Suppressor macrophage treated with lipopolysaccharide for 1 hour (primary cell): Measurements from ENCODE around the gene MAD1L1.

Experiments
- DNase-seq, 3 donors: peaks; one replicate each; pipeline ENCODE4 v3.0.0-alpha.2; 2020 to 2022

MAD1L1 gene

DNA sequence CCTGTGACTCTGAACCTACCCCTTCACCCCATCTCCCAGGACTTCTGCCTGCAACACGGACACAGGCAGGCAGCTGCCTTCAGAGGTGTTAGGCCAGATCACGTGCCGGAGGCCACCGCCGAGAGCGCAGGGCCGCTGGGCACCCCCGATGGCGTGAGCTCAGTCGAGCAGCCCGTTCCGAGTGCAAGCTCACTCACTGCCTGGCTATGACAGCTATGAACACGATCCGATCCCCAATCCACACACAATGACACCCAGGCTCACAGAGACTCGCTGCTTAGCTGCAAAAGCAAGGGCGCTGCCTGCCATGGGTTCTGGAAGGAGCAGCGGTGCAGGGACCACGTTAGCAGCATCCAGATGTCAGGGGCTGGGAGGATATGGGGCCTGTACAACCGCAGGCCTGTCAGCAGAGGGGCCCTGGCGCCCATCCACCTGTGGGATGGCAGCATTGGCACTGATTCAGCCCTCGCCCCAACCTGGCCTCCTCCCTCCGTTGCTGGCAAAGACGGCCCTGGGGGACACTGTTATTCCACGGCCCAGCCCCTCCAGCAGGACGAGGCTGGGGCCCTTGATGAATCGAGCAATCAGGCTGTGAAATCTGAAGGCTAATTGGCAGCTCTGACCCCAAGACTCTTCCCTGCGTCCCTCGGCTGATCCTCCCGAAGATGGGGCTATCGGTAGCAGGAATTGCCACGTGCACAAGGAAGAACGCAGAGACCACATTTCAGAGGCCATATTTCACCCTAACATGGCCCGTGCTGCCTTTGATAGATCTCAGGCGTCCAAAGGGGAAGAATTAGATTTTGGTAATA is 332.6 kb downstream of the MAD1L1 start:
- no peak for DNase-seq

DNA sequence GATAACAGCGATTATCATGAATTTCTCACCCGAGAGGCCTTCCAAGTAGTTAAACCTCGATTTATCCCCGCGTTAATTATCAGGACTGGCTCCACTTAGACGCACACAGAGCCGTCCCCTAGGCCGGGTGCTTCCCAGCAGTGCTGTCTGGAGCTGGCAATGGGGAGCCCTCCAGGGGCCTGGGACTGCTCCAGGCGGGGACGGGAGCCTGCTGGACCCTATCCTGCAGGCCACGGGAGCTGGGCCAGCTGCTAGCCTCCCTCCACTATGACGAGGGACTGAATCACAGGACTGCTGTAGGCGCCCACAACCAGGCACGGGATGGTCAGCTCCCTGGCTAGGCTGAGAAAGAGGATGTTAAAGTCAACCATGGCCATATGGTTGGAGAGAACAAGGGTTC is 333.5 kb downstream of the MAD1L1 start:
- peak in 1 of 3 donors; percentile 55 for DNase-seq

DNA sequence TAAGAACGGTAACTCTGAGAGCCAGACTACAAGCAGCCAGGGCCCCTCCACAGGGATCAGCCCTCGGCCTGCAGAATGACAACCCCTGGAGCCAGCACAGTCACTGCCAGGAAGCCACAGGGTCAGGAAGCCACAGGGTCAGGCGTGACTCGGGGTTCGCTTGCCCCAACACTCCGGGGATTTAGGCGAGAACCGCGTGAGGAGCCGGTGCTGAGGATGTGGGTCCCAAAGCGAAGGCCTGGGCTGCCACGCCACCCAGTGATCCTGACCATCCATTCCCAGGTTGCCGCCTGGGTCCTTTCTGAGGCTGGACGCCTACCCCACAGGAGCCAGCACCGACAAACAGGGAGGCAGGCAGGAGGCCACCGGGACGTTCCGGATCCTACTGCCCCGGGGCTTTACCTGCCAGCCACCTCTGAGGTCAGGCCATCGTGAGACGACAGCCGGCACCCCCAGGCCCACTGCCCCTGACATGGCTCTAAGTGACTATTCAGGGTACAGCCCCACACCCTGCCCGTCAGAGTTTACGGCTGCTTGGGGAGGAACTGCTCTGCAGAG is 334.0 kb downstream of the MAD1L1 start:
- DNase-seq: no peak

DNA sequence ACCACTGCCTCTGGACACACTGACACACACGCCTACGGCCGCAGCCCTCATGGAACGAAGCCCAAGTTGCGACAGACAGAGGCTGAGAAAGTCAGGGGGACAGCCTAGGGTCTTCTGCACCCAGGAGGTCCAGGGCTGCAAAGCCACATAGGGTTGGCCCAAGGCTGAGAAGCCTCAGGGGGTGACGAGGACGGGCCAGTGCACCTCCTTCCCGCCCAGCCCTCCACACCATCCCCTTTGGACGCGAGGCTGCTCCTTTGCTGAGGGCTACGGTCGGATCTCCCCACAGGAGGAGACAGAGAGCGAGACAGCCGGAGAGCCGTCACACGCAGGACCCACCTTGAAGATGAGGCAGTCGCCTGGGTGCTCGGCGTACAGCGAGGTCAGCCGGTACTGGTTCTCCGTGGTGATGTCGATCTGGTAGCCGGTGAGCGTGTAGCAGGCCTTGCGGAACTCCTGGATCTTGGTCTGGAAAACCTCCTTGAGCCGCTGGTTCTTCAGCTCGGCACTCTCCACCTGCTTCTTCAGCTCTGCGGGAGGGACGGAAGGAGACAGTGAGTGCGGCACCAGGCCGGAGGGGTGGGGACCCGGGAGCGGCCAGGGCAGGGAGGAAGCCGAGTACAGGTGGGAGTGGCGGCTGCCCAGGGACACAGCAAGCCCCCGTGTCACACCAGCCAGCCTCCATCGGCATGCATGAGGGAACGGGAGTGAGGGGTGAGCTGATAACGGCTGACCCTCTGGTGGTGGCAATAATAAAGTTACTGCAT is 334.7 kb downstream of the MAD1L1 start:
- DNase-seq: no peak

DNA sequence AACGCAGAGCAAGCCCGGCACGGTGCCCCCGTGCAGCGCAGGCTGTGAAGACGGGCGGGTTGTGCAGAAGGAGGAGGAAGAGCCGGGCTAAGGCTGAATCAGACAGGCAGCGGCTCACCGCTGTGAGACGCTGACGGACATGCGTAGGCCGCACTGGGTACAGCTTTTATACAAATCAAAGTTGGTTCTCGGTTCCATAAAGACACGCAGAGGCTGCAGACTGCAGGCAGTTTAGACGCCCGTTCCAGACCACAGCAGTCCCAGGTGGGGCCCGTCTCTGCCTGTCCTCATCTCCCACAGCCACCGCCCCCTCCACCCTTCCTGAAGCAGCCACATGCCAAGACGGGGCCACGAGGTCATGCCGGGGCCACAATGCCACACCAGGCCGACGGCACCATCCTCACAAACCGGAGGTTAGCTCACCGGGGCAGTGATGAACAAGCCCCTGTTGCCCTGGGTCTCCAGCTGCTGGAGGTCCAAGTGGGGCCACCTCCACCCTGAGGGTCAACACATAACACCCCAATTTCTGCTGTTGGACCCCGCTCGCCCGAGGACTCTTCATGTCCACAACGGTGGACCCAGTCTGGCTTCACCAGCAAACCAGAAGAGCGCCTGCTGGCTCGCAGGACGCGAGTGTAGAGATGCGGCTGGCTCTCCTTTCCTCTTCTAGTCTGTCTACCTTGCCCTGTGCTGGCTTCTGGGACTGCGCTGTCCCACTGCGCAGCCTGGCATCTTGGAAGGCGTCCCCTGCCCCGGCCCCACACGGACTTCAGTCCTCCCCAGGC is 335.5 kb downstream of the MAD1L1 start:
- DNase-seq: no peak

DNA sequence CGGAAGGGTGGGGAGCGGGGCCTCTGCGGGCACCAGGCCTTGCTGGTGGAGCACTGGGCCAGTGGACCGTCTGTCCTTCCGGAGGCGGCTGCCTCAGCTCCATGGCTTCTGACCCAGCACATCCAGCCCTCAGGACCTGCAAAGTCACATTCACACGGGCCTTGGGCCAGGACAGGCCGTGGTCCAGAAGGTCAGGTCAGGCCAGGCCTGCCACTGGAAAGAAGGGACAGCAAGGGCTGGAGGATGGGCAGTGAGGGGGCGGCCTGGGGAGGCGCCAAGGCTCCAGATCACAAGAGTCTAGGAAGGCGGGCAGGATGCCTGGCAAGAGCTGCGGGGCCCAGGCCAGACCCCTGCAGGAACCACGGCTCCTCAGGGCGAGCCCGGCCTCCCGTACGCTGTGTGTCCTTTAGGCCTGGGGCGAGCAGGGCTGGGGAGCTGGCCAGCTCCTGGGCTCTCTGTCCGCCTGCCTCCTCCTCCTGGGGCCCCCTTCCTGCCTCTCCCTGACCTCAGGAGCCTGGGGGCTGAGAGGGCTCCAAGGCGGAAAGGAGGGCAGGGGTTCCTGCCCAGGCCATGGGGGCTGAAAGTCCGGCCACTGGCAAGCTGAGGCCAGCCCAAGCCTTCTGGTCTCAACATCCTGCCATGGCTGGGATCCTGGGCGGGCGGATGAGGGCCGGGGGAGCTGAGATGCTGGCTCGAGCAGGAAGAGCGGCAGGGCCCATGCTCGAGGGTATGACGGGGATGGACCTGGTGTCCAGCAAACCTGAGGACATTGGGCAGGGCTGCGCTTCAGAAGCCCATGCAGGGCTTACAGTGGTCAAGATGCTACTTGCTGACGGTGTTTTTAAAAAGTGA is 336.9 kb downstream of the MAD1L1 start:
- no peak for DNase-seq

DNA sequence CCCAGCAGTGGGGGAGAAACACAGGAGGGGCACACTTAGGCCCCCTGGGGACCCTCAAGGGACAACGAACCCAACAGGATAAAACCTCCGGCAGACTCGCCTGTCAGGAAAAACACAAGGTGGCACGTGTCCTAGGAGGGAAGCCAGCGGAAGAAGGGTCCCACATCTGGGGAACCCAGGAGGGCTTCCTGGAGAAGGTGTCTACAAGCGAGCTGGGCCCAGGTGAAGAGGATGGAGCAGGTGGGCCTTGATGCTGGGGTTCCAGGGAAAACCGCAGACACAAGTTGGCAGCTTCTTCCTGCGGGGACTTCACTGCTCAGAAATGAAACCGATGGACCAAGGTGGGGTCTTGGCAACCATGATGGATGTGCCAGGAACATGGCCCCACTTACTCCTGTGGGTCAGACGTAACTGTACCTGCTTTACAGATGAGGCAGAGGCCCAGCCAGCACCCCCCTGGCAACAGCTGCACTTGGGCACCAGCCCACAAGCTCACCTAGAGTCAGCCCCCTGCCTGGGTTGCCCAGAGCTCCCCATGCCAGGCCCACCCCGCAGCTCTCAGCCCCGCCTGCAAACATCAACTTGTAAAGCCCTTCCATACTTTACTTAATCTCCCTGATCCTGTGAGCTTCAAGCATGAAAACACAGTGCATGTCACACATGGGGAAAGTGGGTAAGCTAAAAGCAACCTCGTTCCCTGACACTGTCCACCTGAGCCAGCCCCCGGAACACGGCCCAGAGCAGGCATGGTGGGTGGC is 337.7 kb downstream of the MAD1L1 start:
- DNase-seq: no peak

DNA sequence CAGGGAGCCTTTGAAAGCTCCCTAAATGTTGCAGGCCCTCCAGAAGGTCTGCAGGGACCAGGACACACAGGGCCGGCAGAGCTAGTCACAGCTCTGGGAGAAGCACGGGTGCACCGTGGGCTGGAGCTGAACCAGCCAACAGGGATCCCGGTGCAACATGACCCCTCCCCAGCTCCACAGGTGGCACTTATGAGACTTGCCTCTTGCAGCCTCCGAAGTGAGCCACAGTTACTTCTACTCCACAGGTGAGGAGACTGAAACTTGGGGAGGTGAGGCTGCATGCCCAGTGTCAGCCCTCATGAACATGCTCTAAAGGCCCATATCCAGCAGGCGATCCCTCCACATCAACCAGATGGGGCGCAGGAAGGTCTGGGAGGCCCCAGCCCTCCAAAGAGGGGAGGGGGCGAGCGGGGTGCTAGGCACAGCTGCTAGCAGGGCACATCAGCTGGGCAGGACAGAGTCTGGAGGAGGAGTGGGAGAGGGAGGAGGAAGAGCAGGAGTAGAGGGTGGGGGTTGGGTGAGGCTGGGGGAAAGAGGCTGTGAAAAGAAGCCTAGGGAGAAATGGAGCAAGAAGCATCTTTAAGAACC is 338.3 kb downstream of the MAD1L1 start:
- no peak for DNase-seq

DNA sequence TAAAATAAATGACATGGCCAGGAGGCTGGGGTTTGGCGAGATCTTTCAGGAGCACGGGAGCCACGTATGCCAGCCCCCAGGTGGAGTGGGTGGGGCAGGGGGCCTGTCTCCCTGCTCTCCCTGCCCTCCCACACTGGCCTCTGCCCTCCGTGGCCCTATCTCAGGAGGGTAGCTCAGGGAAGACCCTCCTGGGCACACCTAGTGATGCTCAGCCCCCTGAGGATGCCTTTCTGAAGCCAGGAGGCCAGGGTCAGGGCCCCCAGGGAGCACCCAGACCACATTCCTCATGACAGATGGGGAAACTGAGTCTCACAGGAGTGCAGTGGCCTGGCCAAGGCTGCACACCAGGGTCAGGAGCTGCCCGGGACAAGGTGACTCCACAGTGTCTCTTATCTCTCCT is 339.3 kb downstream of the MAD1L1 start:
- DNase-seq: no peak

DNA sequence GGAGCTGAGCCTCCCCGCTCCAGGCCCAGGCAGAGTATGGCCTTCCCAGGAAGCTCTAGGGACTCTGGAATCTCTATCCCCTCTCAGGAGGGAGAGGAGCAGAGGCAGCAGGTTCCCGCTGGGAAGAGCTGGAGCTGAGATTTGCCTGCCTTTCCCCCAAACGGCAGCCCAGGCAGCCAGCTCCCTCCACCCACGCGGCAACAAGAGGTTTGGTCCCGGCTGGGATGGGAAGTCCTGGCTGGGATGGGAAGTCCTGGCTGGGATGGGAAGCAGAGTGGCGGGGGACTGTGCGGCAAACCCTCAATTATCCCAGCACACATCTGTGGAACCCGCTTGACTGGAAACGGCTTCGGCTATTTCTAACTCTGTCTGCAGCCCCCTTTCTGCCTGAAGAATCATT is 339.7 kb downstream of the MAD1L1 start:
- no peak for DNase-seq

DNA sequence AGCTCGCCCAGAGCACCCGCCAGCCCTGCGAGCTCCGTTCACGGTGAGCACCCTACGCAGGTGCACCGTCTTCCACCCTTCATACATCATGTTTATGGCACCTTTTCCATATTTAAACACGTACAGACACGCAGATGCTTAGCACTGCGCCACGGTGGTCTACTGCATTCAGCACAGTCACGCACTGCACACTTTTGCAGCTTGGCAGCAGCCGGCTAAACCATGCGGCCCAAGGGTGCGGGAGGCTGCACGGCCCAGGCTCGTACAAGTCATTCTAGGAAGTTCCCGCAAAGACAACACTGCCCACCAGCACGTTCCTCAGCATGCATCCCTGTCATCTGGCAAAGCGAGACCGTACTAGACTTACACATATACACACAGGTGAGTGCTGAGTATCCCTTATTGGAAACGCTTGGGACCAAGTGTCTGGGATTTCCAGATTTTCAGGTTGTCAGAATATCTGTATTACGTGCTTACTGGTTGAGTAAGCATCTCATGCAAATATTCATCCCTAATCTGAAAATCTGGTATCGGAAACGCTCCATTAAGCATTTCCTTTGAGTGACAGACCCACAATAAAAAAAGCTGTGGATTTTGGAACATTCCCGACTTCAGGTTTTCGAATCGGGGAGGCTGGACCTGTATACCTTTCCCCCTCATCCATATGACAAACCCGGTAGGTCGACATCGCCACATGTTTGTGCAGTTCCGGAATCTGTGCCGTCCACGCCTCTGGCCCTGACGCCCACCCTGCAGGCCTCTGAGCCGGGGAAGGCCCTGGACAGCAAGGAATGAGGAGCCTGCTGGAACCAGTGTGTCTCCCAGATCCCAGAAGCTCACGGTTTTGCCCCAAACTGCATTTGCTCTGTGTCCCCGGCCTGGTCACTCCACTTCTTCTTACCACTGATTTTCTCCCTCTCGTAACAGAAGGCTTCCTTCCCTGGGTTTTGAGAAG is 340.5 kb downstream of the MAD1L1 start:
- no peak for DNase-seq

DNA sequence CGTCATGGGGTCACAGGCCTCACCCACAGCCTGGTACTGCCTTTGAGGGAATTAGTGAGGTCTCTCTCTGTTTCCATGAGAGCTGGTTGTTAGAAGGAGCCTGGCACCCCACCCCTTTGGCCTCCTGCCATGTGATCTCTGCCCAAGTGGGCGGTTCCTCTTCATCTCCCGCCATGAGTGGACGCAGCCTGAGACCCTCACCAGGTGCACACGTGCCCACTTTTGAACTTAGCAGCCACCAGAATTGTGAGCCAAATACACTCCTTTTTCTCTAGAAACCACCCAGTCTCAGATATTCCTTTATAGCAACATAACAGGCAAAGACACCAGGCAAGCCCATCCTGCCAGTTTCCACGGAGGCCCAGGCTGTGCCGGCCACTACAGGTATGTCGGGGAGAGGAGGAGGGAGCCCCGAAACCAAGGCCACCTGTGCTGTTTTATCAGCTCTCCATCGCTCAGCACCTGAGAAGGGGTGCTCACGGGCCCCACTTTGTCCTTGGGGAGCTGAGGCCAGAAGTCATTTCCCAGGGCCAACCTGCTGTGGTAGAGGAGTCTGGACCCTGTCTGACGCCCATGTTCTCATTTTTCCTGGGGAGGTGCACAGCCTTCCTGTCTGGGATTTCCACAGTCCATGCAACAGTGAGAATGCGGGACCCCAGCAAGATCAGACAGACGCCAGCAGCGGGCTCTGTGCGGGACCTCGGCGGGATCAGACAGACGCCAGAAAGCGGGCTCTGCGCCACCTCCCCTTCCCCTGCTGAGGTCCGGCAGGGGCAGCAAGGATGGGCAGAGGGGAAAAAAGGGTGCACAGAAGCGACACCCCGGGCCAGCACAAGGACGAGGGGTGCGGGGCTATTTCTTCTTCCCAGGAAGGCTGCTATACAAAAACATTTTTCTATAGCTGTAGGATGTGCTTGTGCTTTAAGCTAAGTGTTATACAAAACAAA is 342.2 kb downstream of the MAD1L1 start:
- DNase-seq: no peak

DNA sequence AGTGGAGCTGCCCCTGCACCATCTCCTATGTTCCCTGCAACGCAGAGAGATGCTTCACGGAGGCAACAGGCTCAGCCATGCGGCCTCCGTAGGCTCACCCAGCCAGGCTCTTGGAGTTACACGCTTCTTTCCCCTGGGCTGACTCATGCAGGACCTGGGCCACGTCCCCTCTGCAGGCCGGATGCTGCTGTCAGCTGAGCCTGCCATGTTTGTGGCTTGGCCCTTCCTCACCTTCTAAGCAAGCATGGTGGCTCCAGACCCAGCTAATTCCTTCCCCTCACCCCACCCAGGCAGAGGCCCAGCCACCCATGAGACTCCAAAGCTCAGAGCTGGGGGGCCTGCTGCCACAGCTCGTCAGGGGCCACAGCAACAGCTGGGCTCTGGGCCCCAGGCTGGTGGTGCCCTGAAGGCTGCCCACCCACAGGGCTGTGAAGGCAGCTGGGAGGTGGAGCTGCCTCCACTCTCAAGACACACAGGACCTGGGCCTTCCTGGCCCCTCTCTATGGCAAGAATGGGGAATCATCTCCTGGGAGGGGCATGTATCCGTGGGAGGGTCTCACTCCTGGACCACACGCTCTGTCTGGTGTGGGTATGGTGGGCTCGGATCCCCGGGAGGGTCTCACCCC is 343.1 kb downstream of the MAD1L1 start:
- peak in 2 of 3 donors; percentile 18 to 20 for DNase-seq

DNA sequence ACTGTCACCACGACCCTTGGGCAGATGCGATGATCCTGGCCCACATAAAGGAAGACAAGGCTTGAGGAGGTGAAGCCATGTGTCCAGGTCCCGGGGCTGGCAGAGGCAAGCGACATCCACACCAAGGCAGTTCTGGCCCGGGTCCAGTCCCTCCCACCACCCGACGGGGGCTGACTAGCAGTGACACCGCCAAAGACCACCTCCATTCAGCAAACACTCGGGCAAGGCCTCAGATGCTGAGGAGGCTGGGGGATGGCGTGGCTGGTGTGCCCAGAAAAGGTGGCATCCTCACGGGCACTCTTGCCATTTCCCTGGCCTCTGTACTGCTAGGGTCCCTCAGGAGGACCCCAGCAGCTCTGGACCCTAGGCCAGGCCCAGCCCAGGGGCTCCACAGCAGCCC is 343.7 kb downstream of the MAD1L1 start:
- DNase-seq: no peak

DNA sequence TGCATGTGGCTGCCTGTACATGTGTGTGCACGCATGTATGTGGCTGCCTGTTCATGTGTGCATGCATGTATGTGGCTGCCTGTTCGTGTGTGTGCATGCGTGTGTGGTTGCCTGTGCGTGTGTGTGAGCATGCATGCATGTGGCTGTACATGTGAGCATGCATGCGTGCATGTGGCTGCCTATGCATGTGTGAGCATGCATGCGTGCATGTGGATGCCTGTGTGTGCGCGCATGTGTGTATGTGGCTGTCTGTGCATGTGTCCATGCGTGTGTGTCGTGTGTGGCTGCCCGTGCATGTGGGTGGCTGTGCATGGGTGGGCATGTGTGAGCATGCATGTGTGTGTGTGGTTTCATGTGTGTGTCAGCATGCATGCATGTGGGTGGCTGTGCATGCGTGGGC is 344.3 kb downstream of the MAD1L1 start:
- DNase-seq: no peak

DNA sequence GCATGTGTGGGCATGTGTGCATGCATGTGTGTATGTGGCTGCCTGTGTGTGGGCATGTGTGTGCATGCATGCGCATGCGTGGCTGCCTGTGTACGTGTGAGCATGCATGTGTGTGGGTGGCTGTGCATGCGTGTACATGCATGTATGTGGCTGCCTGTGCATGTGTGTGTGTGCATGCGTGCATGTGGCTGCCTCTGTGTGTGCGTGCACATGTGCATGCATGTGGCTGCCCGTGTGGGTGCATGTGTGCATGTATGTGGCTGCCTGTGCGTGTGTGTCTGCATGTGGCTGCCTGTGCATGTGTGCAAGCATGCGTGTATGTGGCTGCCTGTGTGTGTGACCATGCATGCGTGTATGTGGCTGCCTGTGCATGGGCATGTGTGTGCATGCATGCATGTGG is 345.5 kb downstream of the MAD1L1 start:
- DNase-seq: no peak

DNA sequence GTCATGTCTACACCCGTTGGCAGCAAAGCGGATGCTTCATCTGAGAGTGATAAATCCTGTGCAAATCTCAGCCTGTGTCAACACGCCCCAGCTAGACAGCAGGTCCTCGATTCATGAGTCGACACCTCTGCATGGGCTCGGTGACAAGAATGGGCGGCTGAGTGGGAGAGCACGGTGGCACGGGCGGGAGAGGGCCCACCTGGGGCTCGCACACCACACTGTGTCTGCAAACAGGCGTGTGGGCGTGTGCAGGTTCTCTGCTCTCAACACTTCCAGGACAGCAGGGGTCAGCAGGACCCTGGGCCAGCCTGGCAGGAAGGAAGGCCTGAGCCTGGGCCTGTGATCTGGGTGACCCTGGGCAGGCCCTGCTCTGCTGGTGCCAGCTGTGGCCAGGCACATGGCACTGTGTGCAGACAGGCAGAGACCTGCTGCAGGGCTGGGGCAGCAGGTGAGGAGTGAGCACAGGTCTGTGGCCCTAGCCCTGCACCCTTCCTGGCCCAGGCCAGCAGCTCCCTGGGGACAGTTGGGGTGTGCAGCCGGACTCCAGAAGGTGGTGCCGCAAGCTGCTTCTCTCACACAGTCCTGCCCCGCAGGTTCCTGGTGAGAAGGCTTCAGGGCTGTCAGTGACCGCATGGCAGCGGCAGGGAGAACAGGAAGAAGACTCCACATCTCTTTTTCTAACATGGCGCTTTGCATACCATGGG is 346.2 kb downstream of the MAD1L1 start:
- no peak for DNase-seq
